ENCODE data around the gene PIK3AP1.
A peak's percentile ranks its signal among the peaks of the same experiment; 100 is the strongest.
"Not testable (repeated sequence)": the region's sequence is repeated elsewhere in the genome, so short reads cannot be mapped to it uniquely, and the experiment has no call there.

PIK3AP1 gene

GRCh38 chr10:96740141-96740540 is 19.8 kb upstream of the PIK3AP1 start:
- Histone ChIP-seq H3K4me3 (replicated peaks; ENCODE audit: insufficient read depth, low read length) (no peak overlapping the region), H3K27me3 (ENCODE audit: insufficient read depth, poor library complexity, severe bottlenecking) (no peaks in the 10 kb centered on the region), H3K27ac (replicated peaks) (peak overlapping the region; percentile 87)
- no peak for TF ChIP-seq POLR2AphosphoS5 (IDR thresholded peaks at IDR 0.05; ENCODE audit: low read depth)
- TF ChIP-seq GABPA (IDR thresholded peaks at IDR 0.05; ENCODE audit: low read depth) = no peak
- no peak for DNase-seq (ENCODE audit: low read depth in 1 of 2, low spot score in 1 of 2)

- H3K27me3 ChIP-seq (ENCODE audit: insufficient read depth, poor library complexity, severe bottlenecking); H3K4me3 ChIP-seq (replicated peaks; ENCODE audit: insufficient read depth, low read length): not testable (repeated sequence)
- peak in 1 of 2 experiments; percentile 77 for DNase-seq (ENCODE audit: low read depth in 1 of 2, low spot score in 1 of 2)
- peak; percentile 39; the same call in 1 of the 2 replicates for TF ChIP-seq SPI1 (IDR thresholded peaks at IDR 0.05; ENCODE audit: borderline replicate concordance, low read depth)
- TF ChIP-seq POLR2AphosphoS5 (IDR thresholded peaks at IDR 0.05; ENCODE audit: low read depth) = peak; percentile 67
- H3K27ac ChIP-seq (replicated peaks) = peak overlapping the region; percentile 87
Observed at GRCh38 chr10:96737307-96737902, 17.1 kb upstream of the PIK3AP1 start.

GRCh38 chr10:96724621-96725020 is 4.3 kb upstream of the PIK3AP1 start:
- no peak for TF ChIP-seq POLR2AphosphoS5 (IDR thresholded peaks at IDR 0.05; ENCODE audit: low read depth)
- no peak for TF ChIP-seq GABPA (IDR thresholded peaks at IDR 0.05; ENCODE audit: low read depth)
- TF ChIP-seq REST (IDR thresholded peaks at IDR 0.05; ENCODE audit: insufficient replicate concordance, low read depth) = no peak
- TF ChIP-seq, protein P1, sequence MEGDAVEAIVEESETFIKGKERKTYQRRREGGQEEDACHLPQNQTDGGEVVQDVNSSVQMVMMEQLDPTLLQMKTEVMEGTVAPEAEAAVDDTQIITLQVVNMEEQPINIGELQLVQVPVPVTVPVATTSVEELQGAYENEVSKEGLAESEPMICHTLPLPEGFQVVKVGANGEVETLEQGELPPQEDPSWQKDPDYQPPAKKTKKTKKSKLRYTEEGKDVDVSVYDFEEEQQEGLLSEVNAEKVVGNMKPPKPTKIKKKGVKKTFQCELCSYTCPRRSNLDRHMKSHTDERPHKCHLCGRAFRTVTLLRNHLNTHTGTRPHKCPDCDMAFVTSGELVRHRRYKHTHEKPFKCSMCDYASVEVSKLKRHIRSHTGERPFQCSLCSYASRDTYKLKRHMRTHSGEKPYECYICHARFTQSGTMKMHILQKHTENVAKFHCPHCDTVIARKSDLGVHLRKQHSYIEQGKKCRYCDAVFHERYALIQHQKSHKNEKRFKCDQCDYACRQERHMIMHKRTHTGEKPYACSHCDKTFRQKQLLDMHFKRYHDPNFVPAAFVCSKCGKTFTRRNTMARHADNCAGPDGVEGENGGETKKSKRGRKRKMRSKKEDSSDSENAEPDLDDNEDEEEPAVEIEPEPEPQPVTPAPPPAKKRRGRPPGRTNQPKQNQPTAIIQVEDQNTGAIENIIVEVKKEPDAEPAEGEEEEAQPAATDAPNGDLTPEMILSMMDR (IDR thresholded peaks at IDR 0.05; ENCODE audit: insufficient read depth, low read length) = no peak
- no peak for TF ChIP-seq SPI1 (IDR thresholded peaks at IDR 0.05; ENCODE audit: borderline replicate concordance, low read depth)
- no peak for DNase-seq (ENCODE audit: low read depth in 1 of 2, low spot score in 1 of 2)

GRCh38 chr10:96721207-96721572 is 876 bp upstream of the PIK3AP1 start:
- H3K27ac ChIP-seq (replicated peaks) = peak overlapping the region; percentile 95
- no peaks in the 10 kb centered on the region for H3K27me3 ChIP-seq (ENCODE audit: insufficient read depth, poor library complexity, severe bottlenecking)
- H3K4me3 ChIP-seq (replicated peaks; ENCODE audit: insufficient read depth, low read length) = no peak overlapping the region; the same call in 1 of the 2 replicates
- DNase-seq (ENCODE audit: low read depth in 1 of 2, low spot score in 1 of 2) = no peak
- TF ChIP-seq, protein P1 (IDR thresholded peaks at IDR 0.05; ENCODE audit: insufficient read depth, low read length) = no peak
- TF ChIP-seq REST (IDR thresholded peaks at IDR 0.05; ENCODE audit: insufficient replicate concordance, low read depth) (no peak), SPI1 (IDR thresholded peaks at IDR 0.05; ENCODE audit: borderline replicate concordance, low read depth) (no peak), GABPA (IDR thresholded peaks at IDR 0.05; ENCODE audit: low read depth) (no peak), POLR2AphosphoS5 (IDR thresholded peaks at IDR 0.05; ENCODE audit: low read depth) (no peak)

More at GRCh38 chr10:96724621-96725020, 4.3 kb upstream of the PIK3AP1 start:
- Histone ChIP-seq H3K4me3 (replicated peaks; ENCODE audit: insufficient read depth, low read length) (no peak overlapping the region), H3K27ac (replicated peaks) (no peak overlapping the region), H3K27me3 (ENCODE audit: insufficient read depth, poor library complexity, severe bottlenecking) (no peaks in the 10 kb centered on the region)
